Liver (tissue), 3 donors: ENCODE results near the gene RAD51B.

Experiments
- ATF3 ChIP-seq: IDR thresholded peaks from 2 replicates; pipeline ENCODE4 v1.6.1; 2016; ENCODE audit warnings: antibody characterized with exemption
- JUND ChIP-seq, 2 donors: IDR thresholded peaks; 2 replicates each; pipeline ENCODE4 v1.6.1; 2016; ENCODE audit warnings: antibody characterized with exemption in 2 of 2
- MAX ChIP-seq: IDR thresholded peaks from 2 replicates; pipeline ENCODE4 v1.6.1; 2016; ENCODE audit warnings: antibody characterized with exemption
- SP1 ChIP-seq: IDR thresholded peaks from 2 replicates; pipeline ENCODE4 v1.6.1; 2018; ENCODE audit warnings: antibody characterized with exemption, mild to moderate bottlenecking
- TAF1 ChIP-seq: conservative IDR thresholded peaks from 2 replicates; pipeline ENCODE4 v1.6.1; 2016; ENCODE audit warnings: antibody characterized with exemption, mild to moderate bottlenecking
- YY1 ChIP-seq: IDR thresholded peaks from 2 replicates; pipeline ENCODE4 v1.6.1; 2016; ENCODE audit warnings: antibody characterized with exemption, mild to moderate bottlenecking
- TF ChIP-seq, protein P1 (sequence below): fragments of 150-350 bp; IDR thresholded peaks from 2 replicates; pipeline ENCODE4 v1.5.1; 2017; ENCODE audit warnings: improper control_type of control experiment, low read depth, low read length; ENCODE audit not compliant: missing input control
- TF ChIP-seq, protein P2 (sequence below): IDR thresholded peaks from 2 replicates; pipeline ENCODE4 v1.6.1; 2016; ENCODE audit warnings: antibody characterized with exemption, mild to moderate bottlenecking
- donor health status: healthy.
- donor health status: healthy.

GRCh38 chr14:68518166-68518565 is 698.6 kb downstream of the RAD51B start:
- no peak for TF ChIP-seq MAX
- TF ChIP-seq, protein P1, sequence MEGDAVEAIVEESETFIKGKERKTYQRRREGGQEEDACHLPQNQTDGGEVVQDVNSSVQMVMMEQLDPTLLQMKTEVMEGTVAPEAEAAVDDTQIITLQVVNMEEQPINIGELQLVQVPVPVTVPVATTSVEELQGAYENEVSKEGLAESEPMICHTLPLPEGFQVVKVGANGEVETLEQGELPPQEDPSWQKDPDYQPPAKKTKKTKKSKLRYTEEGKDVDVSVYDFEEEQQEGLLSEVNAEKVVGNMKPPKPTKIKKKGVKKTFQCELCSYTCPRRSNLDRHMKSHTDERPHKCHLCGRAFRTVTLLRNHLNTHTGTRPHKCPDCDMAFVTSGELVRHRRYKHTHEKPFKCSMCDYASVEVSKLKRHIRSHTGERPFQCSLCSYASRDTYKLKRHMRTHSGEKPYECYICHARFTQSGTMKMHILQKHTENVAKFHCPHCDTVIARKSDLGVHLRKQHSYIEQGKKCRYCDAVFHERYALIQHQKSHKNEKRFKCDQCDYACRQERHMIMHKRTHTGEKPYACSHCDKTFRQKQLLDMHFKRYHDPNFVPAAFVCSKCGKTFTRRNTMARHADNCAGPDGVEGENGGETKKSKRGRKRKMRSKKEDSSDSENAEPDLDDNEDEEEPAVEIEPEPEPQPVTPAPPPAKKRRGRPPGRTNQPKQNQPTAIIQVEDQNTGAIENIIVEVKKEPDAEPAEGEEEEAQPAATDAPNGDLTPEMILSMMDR = no peak
- TF ChIP-seq TAF1 = no peak
- TF ChIP-seq, protein P2, sequence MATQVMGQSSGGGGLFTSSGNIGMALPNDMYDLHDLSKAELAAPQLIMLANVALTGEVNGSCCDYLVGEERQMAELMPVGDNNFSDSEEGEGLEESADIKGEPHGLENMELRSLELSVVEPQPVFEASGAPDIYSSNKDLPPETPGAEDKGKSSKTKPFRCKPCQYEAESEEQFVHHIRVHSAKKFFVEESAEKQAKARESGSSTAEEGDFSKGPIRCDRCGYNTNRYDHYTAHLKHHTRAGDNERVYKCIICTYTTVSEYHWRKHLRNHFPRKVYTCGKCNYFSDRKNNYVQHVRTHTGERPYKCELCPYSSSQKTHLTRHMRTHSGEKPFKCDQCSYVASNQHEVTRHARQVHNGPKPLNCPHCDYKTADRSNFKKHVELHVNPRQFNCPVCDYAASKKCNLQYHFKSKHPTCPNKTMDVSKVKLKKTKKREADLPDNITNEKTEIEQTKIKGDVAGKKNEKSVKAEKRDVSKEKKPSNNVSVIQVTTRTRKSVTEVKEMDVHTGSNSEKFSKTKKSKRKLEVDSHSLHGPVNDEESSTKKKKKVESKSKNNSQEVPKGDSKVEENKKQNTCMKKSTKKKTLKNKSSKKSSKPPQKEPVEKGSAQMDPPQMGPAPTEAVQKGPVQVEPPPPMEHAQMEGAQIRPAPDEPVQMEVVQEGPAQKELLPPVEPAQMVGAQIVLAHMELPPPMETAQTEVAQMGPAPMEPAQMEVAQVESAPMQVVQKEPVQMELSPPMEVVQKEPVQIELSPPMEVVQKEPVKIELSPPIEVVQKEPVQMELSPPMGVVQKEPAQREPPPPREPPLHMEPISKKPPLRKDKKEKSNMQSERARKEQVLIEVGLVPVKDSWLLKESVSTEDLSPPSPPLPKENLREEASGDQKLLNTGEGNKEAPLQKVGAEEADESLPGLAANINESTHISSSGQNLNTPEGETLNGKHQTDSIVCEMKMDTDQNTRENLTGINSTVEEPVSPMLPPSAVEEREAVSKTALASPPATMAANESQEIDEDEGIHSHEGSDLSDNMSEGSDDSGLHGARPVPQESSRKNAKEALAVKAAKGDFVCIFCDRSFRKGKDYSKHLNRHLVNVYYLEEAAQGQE = no peak
- no peak for TF ChIP-seq YY1
- no peak for TF ChIP-seq JUND (IDR thresholded peaks at IDR 0.05)
- no peak for TF ChIP-seq SP1
- no peak for TF ChIP-seq ATF3
